ENCODE results near the gene TANGO2. TPM values are rescaled to one million over a fixed set of nuclear protein-coding genes. Genes with fewer than 3 reads are reported as not detected.

Gene TANGO2
- total and polyA plus RNA-seq, 9 of the 15 experiments (the other 6 are each of a cell fraction or from before 2014, with no cell fraction given) = 15.5 to 94.9 (median 70.1) TPM

DNA sequence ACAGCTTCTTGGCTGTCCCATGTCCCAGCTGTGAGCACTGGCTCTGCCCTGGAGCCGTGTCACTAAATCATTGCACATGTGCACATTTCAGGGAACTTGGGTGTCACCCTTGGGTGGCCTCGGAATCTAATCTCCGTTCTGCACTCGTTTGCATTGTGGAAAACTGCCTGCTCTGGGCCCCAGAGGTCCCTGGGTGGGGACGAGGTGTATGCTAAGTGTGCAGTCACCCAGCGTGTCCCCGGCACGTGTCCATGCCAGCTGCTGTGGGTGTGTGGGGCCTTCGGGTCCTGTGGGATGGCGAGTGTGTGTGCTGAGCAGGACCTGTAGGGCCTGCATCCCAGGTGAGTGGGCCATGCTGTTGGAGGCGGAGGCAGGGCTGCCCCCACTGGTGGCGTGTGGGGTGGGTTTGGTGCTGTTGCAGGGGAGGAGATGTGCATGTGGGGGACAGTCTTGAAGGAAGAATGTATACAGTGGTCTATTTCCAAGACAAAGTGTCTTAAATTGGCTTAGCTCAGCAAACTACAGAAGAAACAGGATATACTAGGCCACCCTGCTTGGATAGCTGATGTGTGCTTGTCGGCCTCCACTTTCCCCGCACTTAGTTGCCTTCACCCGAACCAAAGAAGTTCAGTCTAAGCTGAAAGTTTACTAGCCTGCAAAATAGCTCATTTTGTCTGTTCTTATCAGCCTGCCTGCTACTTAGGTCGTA lies 14.6 kb downstream of the TANGO2 start (continued):
- TF ChIP-seq ZC3H11A (IDR thresholded peaks at IDR 0.05; ENCODE audit: low read depth, low read length) (no peak), GTF2A2 (tag; IDR thresholded peaks at IDR 0.05) (no peak), GABPB2 (CRISPR knock-in tag; conservative IDR thresholded peaks at IDR 0.05) (no peak; the same call in 1 of the 2 replicates), POLR3G (IDR thresholded peaks at IDR 0.05; ENCODE audit: extremely low read depth, insufficient read length, insufficient replicate concordance) (no peak), ZNF134 (CRISPR knock-in tag; conservative IDR thresholded peaks at IDR 0.05) (no peak), ZNF121 (CRISPR knock-in tag; conservative IDR thresholded peaks at IDR 0.05) (no peak), ZNF431 (CRISPR knock-in tag; IDR thresholded peaks at IDR 0.05) (no peak), CBFA2T2 (conservative IDR thresholded peaks at IDR 0.05) (peak; percentile 77), SUPT5H (IDR thresholded peaks at IDR 0.05) (peak; percentile 48), SMARCA4 (IDR thresholded peaks at IDR 0.05) (peak; percentile 44; the same call in 1 of the 2 replicates)
- TF ChIP-seq, protein P1, sequence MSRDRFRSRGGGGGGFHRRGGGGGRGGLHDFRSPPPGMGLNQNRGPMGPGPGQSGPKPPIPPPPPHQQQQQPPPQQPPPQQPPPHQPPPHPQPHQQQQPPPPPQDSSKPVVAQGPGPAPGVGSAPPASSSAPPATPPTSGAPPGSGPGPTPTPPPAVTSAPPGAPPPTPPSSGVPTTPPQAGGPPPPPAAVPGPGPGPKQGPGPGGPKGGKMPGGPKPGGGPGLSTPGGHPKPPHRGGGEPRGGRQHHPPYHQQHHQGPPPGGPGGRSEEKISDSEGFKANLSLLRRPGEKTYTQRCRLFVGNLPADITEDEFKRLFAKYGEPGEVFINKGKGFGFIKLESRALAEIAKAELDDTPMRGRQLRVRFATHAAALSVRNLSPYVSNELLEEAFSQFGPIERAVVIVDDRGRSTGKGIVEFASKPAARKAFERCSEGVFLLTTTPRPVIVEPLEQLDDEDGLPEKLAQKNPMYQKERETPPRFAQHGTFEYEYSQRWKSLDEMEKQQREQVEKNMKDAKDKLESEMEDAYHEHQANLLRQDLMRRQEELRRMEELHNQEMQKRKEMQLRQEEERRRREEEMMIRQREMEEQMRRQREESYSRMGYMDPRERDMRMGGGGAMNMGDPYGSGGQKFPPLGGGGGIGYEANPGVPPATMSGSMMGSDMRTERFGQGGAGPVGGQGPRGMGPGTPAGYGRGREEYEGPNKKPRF (IDR thresholded peaks at IDR 0.05; ENCODE audit: low read depth, low read length) = no peak
- TF ChIP-seq, protein P2, sequence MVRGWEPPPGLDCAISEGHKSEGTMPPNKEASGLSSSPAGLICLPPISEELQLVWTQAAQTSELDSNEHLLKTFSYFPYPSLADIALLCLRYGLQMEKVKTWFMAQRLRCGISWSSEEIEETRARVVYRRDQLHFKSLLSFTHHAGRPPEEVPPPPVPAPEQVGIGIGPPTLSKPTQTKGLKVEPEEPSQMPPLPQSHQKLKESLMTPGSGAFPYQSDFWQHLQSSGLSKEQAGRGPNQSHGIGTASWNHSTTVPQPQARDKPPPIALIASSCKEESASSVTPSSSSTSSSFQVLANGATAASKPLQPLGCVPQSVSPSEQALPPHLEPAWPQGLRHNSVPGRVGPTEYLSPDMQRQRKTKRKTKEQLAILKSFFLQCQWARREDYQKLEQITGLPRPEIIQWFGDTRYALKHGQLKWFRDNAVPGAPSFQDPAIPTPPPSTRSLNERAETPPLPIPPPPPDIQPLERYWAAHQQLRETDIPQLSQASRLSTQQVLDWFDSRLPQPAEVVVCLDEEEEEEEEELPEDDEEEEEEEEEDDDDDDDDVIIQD (CRISPR knock-in tag; IDR thresholded peaks at IDR 0.05) = no peak
- TF ChIP-seq, protein P3, sequence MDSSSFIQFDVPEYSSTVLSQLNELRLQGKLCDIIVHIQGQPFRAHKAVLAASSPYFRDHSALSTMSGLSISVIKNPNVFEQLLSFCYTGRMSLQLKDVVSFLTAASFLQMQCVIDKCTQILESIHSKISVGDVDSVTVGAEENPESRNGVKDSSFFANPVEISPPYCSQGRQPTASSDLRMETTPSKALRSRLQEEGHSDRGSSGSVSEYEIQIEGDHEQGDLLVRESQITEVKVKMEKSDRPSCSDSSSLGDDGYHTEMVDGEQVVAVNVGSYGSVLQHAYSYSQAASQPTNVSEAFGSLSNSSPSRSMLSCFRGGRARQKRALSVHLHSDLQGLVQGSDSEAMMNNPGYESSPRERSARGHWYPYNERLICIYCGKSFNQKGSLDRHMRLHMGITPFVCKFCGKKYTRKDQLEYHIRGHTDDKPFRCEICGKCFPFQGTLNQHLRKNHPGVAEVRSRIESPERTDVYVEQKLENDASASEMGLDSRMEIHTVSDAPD (CRISPR knock-in tag; IDR thresholded peaks at IDR 0.05) = no peak
- TF ChIP-seq, protein P4, sequence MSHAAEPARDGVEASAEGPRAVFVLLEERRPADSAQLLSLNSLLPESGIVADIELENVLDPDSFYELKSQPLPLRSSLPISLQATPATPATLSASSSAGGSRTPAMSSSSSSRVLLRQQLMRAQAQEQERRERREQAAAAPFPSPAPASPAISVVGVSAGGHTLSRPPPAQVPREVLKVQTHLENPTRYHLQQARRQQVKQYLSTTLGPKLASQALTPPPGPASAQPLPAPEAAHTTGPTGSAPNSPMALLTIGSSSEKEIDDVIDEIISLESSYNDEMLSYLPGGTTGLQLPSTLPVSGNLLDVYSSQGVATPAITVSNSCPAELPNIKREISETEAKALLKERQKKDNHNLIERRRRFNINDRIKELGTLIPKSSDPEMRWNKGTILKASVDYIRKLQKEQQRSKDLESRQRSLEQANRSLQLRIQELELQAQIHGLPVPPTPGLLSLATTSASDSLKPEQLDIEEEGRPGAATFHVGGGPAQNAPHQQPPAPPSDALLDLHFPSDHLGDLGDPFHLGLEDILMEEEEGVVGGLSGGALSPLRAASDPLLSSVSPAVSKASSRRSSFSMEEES (CRISPR knock-in tag; IDR thresholded peaks at IDR 0.05) = no peak
- TF ChIP-seq, protein P5, sequence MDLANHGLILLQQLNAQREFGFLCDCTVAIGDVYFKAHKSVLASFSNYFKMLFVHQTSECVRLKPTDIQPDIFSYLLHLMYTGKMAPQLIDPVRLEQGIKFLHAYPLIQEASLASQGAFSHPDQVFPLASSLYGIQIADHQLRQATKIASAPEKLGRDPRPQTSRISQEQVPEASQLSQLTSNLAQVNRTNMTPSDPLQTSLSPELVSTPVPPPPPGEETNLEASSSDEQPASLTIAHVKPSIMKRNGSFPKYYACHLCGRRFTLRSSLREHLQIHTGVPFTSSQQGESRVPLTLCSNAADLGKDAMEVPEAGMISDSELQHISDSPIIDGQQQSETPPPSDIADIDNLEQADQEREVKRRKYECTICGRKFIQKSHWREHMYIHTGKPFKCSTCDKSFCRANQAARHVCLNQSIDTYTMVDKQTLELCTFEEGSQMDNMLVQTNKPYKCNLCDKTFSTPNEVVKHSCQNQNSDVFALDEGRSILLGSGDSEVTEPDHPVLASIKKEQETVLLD (IDR thresholded peaks at IDR 0.05) = peak; percentile 76
- TF ChIP-seq, protein P6, sequence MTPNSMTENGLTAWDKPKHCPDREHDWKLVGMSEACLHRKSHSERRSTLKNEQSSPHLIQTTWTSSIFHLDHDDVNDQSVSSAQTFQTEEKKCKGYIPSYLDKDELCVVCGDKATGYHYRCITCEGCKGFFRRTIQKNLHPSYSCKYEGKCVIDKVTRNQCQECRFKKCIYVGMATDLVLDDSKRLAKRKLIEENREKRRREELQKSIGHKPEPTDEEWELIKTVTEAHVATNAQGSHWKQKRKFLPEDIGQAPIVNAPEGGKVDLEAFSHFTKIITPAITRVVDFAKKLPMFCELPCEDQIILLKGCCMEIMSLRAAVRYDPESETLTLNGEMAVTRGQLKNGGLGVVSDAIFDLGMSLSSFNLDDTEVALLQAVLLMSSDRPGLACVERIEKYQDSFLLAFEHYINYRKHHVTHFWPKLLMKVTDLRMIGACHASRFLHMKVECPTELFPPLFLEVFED (CRISPR knock-in tag; conservative IDR thresholded peaks at IDR 0.05) = 0 out of 2 replicates have a peak, but pooled peaks have one; percentile 7
- TF ChIP-seq, protein P7, sequence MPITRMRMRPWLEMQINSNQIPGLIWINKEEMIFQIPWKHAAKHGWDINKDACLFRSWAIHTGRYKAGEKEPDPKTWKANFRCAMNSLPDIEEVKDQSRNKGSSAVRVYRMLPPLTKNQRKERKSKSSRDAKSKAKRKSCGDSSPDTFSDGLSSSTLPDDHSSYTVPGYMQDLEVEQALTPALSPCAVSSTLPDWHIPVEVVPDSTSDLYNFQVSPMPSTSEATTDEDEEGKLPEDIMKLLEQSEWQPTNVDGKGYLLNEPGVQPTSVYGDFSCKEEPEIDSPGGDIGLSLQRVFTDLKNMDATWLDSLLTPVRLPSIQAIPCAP (CRISPR knock-in tag; IDR thresholded peaks at IDR 0.05; ENCODE audit: borderline replicate concordance) = no peak

Measured in K562 (cell line).